OCI-LY1 (cell line): Measurements from ENCODE around the gene TRIM39.

ENCODE experiments used
- H2AFZ ChIP-seq: fragments of 200-600 bp; sonication (generic), shearing (Covaris generic); 2 replicates; pipeline ENCODE4 v1.6.0; 2014; ENCODE audit warnings: antibody characterized with exemption, mild to moderate bottlenecking, low read length
- H3F3A ChIP-seq: fragments of 200-600 bp; sonication (generic), shearing (Covaris generic); 2 replicates; pipeline ENCODE4 v1.6.0; 2014; ENCODE audit warnings: mild to moderate bottlenecking, antibody characterized with exemption, low read length, moderate library complexity; ENCODE audit not compliant: insufficient read depth
- H3K27ac ChIP-seq: fragments of 200-600 bp; sonication (generic); 2 replicates; pipeline ENCODE4 v1.5.1; 2014; ENCODE audit warnings: low read length, mixed run types, mild to moderate bottlenecking, low read depth; ENCODE audit not compliant: poor library complexity, severe bottlenecking
- H3K27me3 ChIP-seq: fragments of 200-600 bp; sonication (generic); 2 replicates; pipeline ENCODE4 v1.6.0; 2014; ENCODE audit warnings: antibody characterized with exemption, mild to moderate bottlenecking, low read length, moderate library complexity; ENCODE audit not compliant: insufficient read depth
- H3K36me3 ChIP-seq: fragments of 200-600 bp; sonication (generic); 2 replicates; pipeline ENCODE4 v1.6.1; 2014; ENCODE audit warnings: mild to moderate bottlenecking, antibody characterized with exemption, low read length, moderate library complexity, mixed read lengths; ENCODE audit not compliant: insufficient read depth
- H3K4me1 ChIP-seq: fragments of 200-600 bp; sonication (generic); 2 replicates; pipeline ENCODE4 v1.5.1; 2014; ENCODE audit warnings: mild to moderate bottlenecking, low read length, moderate library complexity; ENCODE audit not compliant: insufficient read depth, severe bottlenecking
- H3K4me2 ChIP-seq: fragments of 200-600 bp; sonication (generic), shearing (Covaris generic); 2 replicates; pipeline ENCODE4 v1.6.1; 2014; ENCODE audit warnings: low read length
- H3K4me3 ChIP-seq: fragments of 200-600 bp; sonication (generic); 2 replicates; pipeline ENCODE4 v1.5.1; 2014; ENCODE audit warnings: low read length, low read depth, mild to moderate bottlenecking, mixed read lengths; ENCODE audit not compliant: poor library complexity, severe bottlenecking
- H3K79me2 ChIP-seq: fragments of 200-600 bp; shearing (Covaris generic); 2 replicates; pipeline ENCODE4 v1.6.1; 2016; ENCODE audit warnings: mixed run types, low read length, mixed read lengths; ENCODE audit not compliant: insufficient read depth
- H3K9ac ChIP-seq: fragments of 200-600 bp; sonication (generic), shearing (Covaris generic); 2 replicates; pipeline ENCODE4 v1.6.1; 2014; ENCODE audit warnings: mild to moderate bottlenecking, low read length, mixed read lengths
- H3K9me2 ChIP-seq: fragments of 200-600 bp; sonication (generic), shearing (Covaris generic); 2 replicates; pipeline ENCODE4 v1.6.1; 2014; ENCODE audit warnings: low read depth, mild to moderate bottlenecking, low read length, mixed read lengths
- H3K9me3 ChIP-seq: fragments of 200-600 bp; shearing (Covaris generic); 2 replicates; pipeline ENCODE4 v1.6.1; 2014; ENCODE audit warnings: low read length, mixed read lengths
- H4K20me1 ChIP-seq: fragments of 200-600 bp; sonication (generic), shearing (Covaris generic); 2 replicates; pipeline ENCODE4 v1.6.0; 2016; ENCODE audit warnings: mild to moderate bottlenecking, low read length; ENCODE audit not compliant: insufficient read depth
- EZH2 ChIP-seq: fragments of 200-600 bp; sonication (generic), shearing (Covaris generic); IDR thresholded peaks from 2 replicates; pipeline ENCODE4 v1.8.0; 2017; ENCODE audit warnings: borderline replicate concordance, mixed run types, mild to moderate bottlenecking, antibody characterized with exemption, low read length, moderate library complexity, mixed read lengths
- TF ChIP-seq, protein P1 (sequence below): fragments of 200-600 bp; sonication (generic), shearing (Covaris generic); IDR thresholded peaks from 2 replicates; pipeline ENCODE4 v1.5.1; 2017; ENCODE audit warnings: mild to moderate bottlenecking, antibody characterized with exemption, low read length, moderate library complexity, mixed read lengths

TRIM39 gene

DNA sequence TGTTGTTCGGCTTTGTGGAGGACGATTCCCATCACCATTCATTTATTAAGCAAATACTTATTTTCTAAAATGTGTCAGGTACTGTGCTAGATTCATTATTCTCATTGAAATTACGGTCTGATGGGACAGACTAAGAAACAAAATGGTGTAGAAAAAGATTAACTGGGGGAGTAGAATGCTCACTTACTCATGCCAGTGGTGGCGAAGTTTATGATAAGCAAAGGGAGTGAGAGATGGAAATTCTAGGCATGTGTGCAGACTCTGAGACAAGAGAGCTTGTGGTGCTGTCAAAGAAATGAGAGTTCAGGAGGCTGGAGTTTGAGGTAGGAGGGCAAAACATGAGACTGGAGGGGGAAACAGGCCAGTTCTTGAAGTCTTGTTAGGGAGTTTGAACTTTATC, 19.1 kb downstream of the TRIM39 start:
- H2AFZ ChIP-seq, result no peak overlapping the region
- peaks cover 28% of the 10 kb centered on the region for H3K36me3 ChIP-seq
- H3K4me2 ChIP-seq, result peak overlapping the region; percentile 60
- H3K9me2 ChIP-seq, result no peaks in the 10 kb centered on the region
- H3K79me2 ChIP-seq, result no peaks in the 10 kb centered on the region
- no peaks in the 10 kb centered on the region for H3K9me3 ChIP-seq
- no peaks in the 10 kb centered on the region for H3K27me3 ChIP-seq
- H3K4me1 ChIP-seq, result peaks cover 14% of the 10 kb centered on the region
- H3K4me3 ChIP-seq, result peak overlapping the region; percentile 89
- H3K27ac ChIP-seq, result no peak overlapping the region
- no peak for TF ChIP-seq EZH2
- TF ChIP-seq, protein P1, sequence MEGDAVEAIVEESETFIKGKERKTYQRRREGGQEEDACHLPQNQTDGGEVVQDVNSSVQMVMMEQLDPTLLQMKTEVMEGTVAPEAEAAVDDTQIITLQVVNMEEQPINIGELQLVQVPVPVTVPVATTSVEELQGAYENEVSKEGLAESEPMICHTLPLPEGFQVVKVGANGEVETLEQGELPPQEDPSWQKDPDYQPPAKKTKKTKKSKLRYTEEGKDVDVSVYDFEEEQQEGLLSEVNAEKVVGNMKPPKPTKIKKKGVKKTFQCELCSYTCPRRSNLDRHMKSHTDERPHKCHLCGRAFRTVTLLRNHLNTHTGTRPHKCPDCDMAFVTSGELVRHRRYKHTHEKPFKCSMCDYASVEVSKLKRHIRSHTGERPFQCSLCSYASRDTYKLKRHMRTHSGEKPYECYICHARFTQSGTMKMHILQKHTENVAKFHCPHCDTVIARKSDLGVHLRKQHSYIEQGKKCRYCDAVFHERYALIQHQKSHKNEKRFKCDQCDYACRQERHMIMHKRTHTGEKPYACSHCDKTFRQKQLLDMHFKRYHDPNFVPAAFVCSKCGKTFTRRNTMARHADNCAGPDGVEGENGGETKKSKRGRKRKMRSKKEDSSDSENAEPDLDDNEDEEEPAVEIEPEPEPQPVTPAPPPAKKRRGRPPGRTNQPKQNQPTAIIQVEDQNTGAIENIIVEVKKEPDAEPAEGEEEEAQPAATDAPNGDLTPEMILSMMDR, result no peak
- H3F3A ChIP-seq, result 0 out of 2 replicates have a peak, but pooled peaks cover 3% of the 10 kb centered on the region
- no peaks in the 10 kb centered on the region for H4K20me1 ChIP-seq
- peak overlapping the region; percentile 86; the same call in 1 of the 2 replicates for H3K9ac ChIP-seq

DNA sequence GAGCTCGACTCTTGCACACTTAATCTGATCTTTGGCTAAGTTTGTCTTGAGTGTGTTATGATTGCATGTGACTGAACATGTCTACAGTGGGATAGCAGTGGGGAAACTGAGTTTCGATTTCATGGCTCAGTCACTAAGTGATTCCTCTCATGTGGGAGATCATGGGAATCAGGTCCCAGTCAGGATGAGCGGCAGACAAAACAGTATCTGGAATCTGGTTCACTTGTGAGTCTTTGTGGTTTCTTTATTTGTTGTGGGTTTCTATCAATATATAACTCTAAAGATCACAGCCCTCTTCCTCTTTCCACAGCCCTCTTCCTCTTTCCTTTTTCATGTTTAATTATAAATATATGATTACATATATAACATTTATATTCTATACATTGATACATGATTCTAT, 22.2 kb downstream of the TRIM39 start:
- Histone ChIP-seq H2AFZ (no peak overlapping the region), H3F3A (0 out of 2 replicates have a peak, but pooled peaks cover 3% of the 10 kb centered on the region), H3K27ac (no peak overlapping the region), H3K4me2 (no peak overlapping the region), H3K27me3 (no peaks in the 10 kb centered on the region), H3K9ac (no peak overlapping the region), H3K9me3 (no peaks in the 10 kb centered on the region), H4K20me1 (no peaks in the 10 kb centered on the region), H3K4me3 (no peak overlapping the region), H3K36me3 (peaks cover 16% of the 10 kb centered on the region), H3K79me2 (no peaks in the 10 kb centered on the region), H3K9me2 (no peaks in the 10 kb centered on the region), H3K4me1 (peaks cover 14% of the 10 kb centered on the region)
- TF ChIP-seq, protein P1, result no peak
- TF ChIP-seq EZH2, result no peak

DNA sequence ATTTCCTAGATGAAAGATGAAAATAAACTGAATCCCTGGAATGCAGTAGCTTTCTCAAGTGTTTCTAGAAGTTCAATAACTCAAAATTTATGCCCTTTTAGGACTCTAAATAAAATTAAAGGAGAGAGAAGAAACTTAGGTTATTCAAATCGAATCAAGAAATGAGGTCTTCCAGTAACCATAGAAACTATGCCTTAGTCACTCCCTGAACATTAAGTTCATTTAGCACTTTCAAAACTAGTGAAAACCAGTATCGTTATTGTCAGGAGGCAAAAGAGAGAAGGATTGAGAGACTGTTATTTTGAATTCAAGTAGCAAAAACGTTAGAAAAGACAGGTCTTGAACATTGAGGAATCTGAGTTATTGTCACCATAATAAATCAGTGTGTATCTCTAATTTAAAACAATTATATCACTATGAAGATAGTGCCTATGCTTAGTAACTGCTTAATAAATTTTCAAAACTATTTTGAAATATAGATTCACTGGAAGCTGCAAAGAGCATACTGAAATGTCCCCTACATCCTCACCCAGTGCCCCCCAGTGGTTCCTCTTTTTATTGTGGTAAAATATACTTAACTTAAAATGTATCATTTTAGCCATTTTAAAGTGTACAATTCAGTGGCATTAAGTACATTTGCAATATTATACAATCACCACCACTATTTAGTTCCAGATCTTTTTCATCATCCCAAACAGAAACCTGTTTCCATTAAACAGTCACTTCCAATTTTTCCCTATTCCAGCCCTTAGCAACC, 22.9 kb downstream of the TRIM39 start:
- Histone ChIP-seq H3K9me3 (no peaks in the 10 kb centered on the region), H3K27me3 (no peaks in the 10 kb centered on the region), H3K4me2 (no peak overlapping the region), H3K4me3 (no peak overlapping the region), H3F3A (0 out of 2 replicates have a peak, but pooled peaks cover 3% of the 10 kb centered on the region), H3K79me2 (no peaks in the 10 kb centered on the region), H4K20me1 (no peaks in the 10 kb centered on the region), H3K4me1 (peaks cover 11% of the 10 kb centered on the region), H3K9me2 (no peaks in the 10 kb centered on the region), H3K27ac (no peak overlapping the region), H2AFZ (no peak overlapping the region), H3K36me3 (peaks cover 16% of the 10 kb centered on the region), H3K9ac (no peak overlapping the region)
- TF ChIP-seq EZH2, result no peak
- TF ChIP-seq, protein P1, result peak; percentile 43; the same call in 1 of the 2 replicates
